ENCODE measurements around the gene KCNIP2. TPM values are rescaled to one million over a fixed set of nuclear protein-coding genes. Genes with fewer than 3 reads are reported as not detected.

Gene KCNIP2
- total RNA-seq, 2 experiments from 2014 or later = 4.3 to 7.3 TPM

GRCh38 chr10:101778781-101779543 lies 64.6 kb downstream of the KCNIP2 start:
- Histone ChIP-seq H3K9me2 (ENCODE audit: insufficient read depth, low read length) (no peaks in the 10 kb centered on the region), H3K9me3 (ENCODE audit: low read length) (no peaks in the 10 kb centered on the region), H3K4me3 (ENCODE audit: low read depth, low read length, poor library complexity, severe bottlenecking) (peak overlapping the region; percentile 48), H2AFZ (ENCODE audit: low read length) (peak overlapping the region; percentile 16; the same call in 1 of the 2 replicates), H3K4me2 (ENCODE audit: low read length) (peak overlapping the region; percentile 96), H3K36me3 (ENCODE audit: insufficient read depth, low read length) (peaks cover 26% of the 10 kb centered on the region; the same call in 1 of the 2 replicates), H3K4me1 (ENCODE audit: insufficient read depth, low read length, poor library complexity, severe bottlenecking) (peaks cover 47% of the 10 kb centered on the region), H3K27ac (ENCODE audit: low read depth, low read length, poor library complexity, severe bottlenecking) (peak overlapping the region; percentile 54), H3K79me2 (ENCODE audit: insufficient read depth, low read depth, low read length) (peaks cover 17% of the 10 kb centered on the region; the same call in 1 of the 2 replicates), H4K20me1 (ENCODE audit: insufficient read depth, low read length) (no peaks in the 10 kb centered on the region)
- POLR2A ChIA-PET = interaction anchor here (0.6 kb wide), 1 partner anchor 73 kb away, joined by 3 read pairs; no protein-coding TSS in a partner anchor
- BruUV-seq (replicated peaks) = no TSS peak
- CTCF ChIA-PET (ENCODE audit: unreplicated experiment) = no interaction called here
- DNase-seq (ENCODE audit: low spot score) = peak; percentile 62
- intact Hi-C loops (cut with micrococcal nuclease; ENCODE audit: unreplicated experiment) = no loop called here
- TF ChIP-seq EZH2phosphoT487 (IDR thresholded peaks at IDR 0.05; ENCODE audit: borderline replicate concordance, low read depth, low read length) (no peak), CTCF (conservative IDR thresholded peaks at IDR 0.05; ENCODE audit: low read length) (no peak)

- Histone ChIP-seq H3K4me1 (ENCODE audit: insufficient read depth, low read length, poor library complexity, severe bottlenecking) (peaks cover 41% of the 10 kb centered on the region), H3K36me3 (ENCODE audit: insufficient read depth, low read length) (peaks cover 22% of the 10 kb centered on the region; the same call in 1 of the 2 replicates), H3K9me2 (ENCODE audit: insufficient read depth, low read length) (no peaks in the 10 kb centered on the region), H3K4me3 (ENCODE audit: low read depth, low read length, poor library complexity, severe bottlenecking) (peak overlapping the region; percentile 48), H3K79me2 (ENCODE audit: insufficient read depth, low read depth, low read length) (peaks cover 17% of the 10 kb centered on the region; the same call in 1 of the 2 replicates), H2AFZ (ENCODE audit: low read length) (peak overlapping the region; percentile 16; the same call in 1 of the 2 replicates), H3K27ac (ENCODE audit: low read depth, low read length, poor library complexity, severe bottlenecking) (peak overlapping the region; percentile 54), H3K9me3 (ENCODE audit: low read length) (no peaks in the 10 kb centered on the region), H3K4me2 (ENCODE audit: low read length) (peak overlapping the region; percentile 96), H4K20me1 (ENCODE audit: insufficient read depth, low read length) (no peaks in the 10 kb centered on the region)
- BruUV-seq (replicated peaks) = no TSS peak
- DNase-seq (ENCODE audit: low spot score) = no peak
- ChIA-PET CTCF (ENCODE audit: unreplicated experiment) (no interaction called here), POLR2A (interaction anchor here (0.6 kb wide), 1 partner anchor 72 kb away, joined by 3 read pairs; no protein-coding TSS in a partner anchor)
- TF ChIP-seq EZH2phosphoT487 (IDR thresholded peaks at IDR 0.05; ENCODE audit: borderline replicate concordance, low read depth, low read length) (no peak), CTCF (conservative IDR thresholded peaks at IDR 0.05; ENCODE audit: low read length) (no peak)
- intact Hi-C loops (cut with micrococcal nuclease; ENCODE audit: unreplicated experiment) = no loop called here
Observed at GRCh38 chr10:101778151-101778780, 65.3 kb downstream of the KCNIP2 start.
